Osteocyte (in vitro differentiated cells): Measurements from ENCODE around the gene CCDC148. TPM values are rescaled to one million over a fixed set of nuclear protein-coding genes. Genes with fewer than 3 reads are reported as not detected.

Experiments
- DNase-seq: peaks from one replicate; pipeline ENCODE4 v3.0.0; 2021; ENCODE audit warnings: mixed read lengths; ENCODE audit not compliant: unreplicated experiment; ENCODE audit errors: extremely low spot score
- H3K27ac Mint-ChIP-seq: one replicate; pipeline ENCODE4 v1.8.0; 2021; ENCODE audit warnings: mild to moderate bottlenecking, mixed read lengths; ENCODE audit not compliant: unreplicated experiment
- H3K27me3 Mint-ChIP-seq: one replicate; pipeline ENCODE4 v1.8.0; 2021; ENCODE audit warnings: mixed read lengths; ENCODE audit not compliant: unreplicated experiment
- H3K36me3 Mint-ChIP-seq: one replicate; pipeline ENCODE4 v1.8.0; 2021; ENCODE audit warnings: mixed read lengths; ENCODE audit not compliant: unreplicated experiment
- H3K4me1 Mint-ChIP-seq: one replicate; pipeline ENCODE4 v1.8.0; 2021; ENCODE audit warnings: mixed read lengths; ENCODE audit not compliant: unreplicated experiment
- H3K4me3 Mint-ChIP-seq: one replicate; pipeline ENCODE4 v1.8.0; 2021; ENCODE audit warnings: mild to moderate bottlenecking, moderate library complexity, mixed read lengths; ENCODE audit not compliant: unreplicated experiment
- H3K9me3 Mint-ChIP-seq: one replicate; pipeline ENCODE4 v1.8.0; 2021; ENCODE audit warnings: mixed read lengths; ENCODE audit not compliant: unreplicated experiment
- CTCF ChIP-seq: fragments of 200-600 bp; sonication (generic); IDR thresholded peaks from 2 replicates; pipeline ENCODE4 v1.5.0; 2021; ENCODE audit warnings: antibody characterized with exemption, mild to moderate bottlenecking, moderate library complexity
- long read RNA-seq: library from polyadenylated mRNA; unstranded; transcript quantifications from one replicate; pipeline ENCODE4 v2.0.0, GENCODE V29; 2021
- total RNA-seq: library from RNA; stranded (reverse); gene quantifications from 2 replicates; pipeline ENCODE4 v1.2.1, GENCODE V29; 2021

Gene CCDC148
- total RNA-seq, result 2.2 and 2.8 TPM in 2 replicates
- long read RNA-seq, partial matches to known transcripts, result 2 of 9 reads
- long read RNA-seq, other reads (novel, unspliced or antisense), result 7 of 9 reads

DNA sequence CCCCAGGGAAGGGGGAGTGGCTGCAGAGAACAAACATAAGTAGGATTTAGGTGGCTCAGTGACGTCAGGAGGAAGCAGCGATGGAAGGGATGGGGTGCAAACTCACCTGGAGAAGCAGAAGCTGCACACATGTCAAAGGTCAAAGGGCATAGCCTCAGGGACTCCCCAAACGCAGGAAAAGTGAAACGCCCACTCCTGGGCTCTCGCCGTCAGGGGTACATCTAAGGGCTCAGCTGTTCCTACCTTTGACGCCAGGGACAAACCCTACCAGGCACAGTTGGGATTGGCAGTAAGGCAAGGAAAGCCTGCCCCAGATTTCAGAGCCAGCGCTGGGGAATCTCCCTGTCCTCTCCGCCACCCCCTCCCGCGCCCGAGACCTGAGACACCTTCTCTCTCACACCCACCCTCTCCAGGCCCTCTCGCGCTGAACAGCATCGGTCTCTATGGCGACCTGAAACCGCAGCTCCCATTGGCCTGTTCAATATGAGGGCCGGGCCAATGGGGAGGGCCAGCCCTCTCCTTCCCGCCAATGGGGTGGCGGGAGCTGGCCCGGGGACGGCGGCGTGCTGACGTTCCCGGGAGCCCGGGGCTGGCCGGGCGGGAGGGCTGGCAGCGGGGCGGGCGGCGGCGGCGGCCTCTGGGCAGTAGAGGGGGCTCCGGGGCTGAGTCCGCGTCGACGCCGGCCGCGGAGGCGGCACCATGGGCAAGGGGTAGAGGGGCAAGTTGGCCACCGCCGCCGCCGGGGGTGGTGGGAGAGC, at the start of gene CCDC148, which contains the start of gene PKP4:
Gene CCDC148, minus strand, starts transcription at position 445 of the 758 bp plus-strand sequence. Its CDS starts 314 bp downstream, at position 131.
Gene PKP4, plus strand, starts transcription at position 644 of the 758 bp plus-strand sequence. CDS start 76,233 bp downstream, outside the sequence.
- TF ChIP-seq CTCF, result peak; percentile 41
- Mint-ChIP-seq H3K9me3 (no peaks in the 10 kb centered on the region), H3K27me3 (no peaks in the 10 kb centered on the region), H3K4me3 (peak within 1 kb of the TSS; percentile 93), H3K36me3 (peaks cover 2% of the 10 kb centered on the region), H3K27ac (peak within 1 kb of the TSS; percentile 82), H3K4me1 (peaks cover 31% of the 10 kb centered on the region)
- DNase-seq, result peak; percentile 98

GRCh38 chr2:158505448-158505934, 48.9 kb upstream of the CCDC148 start:
- H3K27ac Mint-ChIP-seq, result no peak overlapping the region
- DNase-seq, result no peak
- no peaks in the 10 kb centered on the region for H3K27me3 Mint-ChIP-seq
- peaks cover 8% of the 10 kb centered on the region for H3K36me3 Mint-ChIP-seq
- no peak overlapping the region for H3K4me3 Mint-ChIP-seq
- H3K4me1 Mint-ChIP-seq, result peaks cover 77% of the 10 kb centered on the region
- no peak for TF ChIP-seq CTCF
- H3K9me3 Mint-ChIP-seq, result no peaks in the 10 kb centered on the region

GRCh38 chr2:158504088-158504487, 47.5 kb upstream of the CCDC148 start:
- no peak overlapping the region for H3K4me3 Mint-ChIP-seq
- peaks cover 8% of the 10 kb centered on the region for H3K36me3 Mint-ChIP-seq
- H3K9me3 Mint-ChIP-seq, result no peaks in the 10 kb centered on the region
- H3K4me1 Mint-ChIP-seq, result peaks cover 79% of the 10 kb centered on the region
- DNase-seq, result no peak
- no peak overlapping the region for H3K27ac Mint-ChIP-seq
- no peak for TF ChIP-seq CTCF
- H3K27me3 Mint-ChIP-seq, result no peaks in the 10 kb centered on the region

DNA sequence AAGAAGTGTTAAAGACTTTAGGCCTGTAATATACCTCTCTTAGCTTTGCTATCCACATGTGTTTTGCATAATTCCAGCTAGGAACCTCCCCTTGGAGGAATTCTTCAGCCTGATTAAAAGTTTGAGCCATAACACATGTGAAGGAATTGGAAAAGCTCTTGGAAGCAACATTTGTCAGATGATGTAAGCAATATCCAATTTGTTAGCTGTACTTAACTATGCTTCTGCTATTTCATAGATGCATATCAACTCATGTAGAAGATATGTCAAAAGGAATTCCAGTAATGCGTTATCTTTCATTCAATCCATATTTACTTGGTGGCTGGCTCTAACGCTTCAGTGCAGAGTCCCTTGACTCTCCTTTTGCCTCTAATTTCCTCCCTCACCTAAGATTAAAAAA, 46.4 kb upstream of the CCDC148 start:
- H3K27me3 Mint-ChIP-seq, result no peaks in the 10 kb centered on the region
- H3K4me1 Mint-ChIP-seq, result peaks cover 86% of the 10 kb centered on the region
- no peak for DNase-seq
- no peak overlapping the region for H3K4me3 Mint-ChIP-seq
- peaks cover 14% of the 10 kb centered on the region for H3K36me3 Mint-ChIP-seq
- TF ChIP-seq CTCF, result no peak
- no peaks in the 10 kb centered on the region for H3K9me3 Mint-ChIP-seq
- H3K27ac Mint-ChIP-seq, result no peak overlapping the region

- DNase-seq, result no peak
- peaks cover 85% of the 10 kb centered on the region for H3K4me1 Mint-ChIP-seq
- H3K4me3 Mint-ChIP-seq, result no peak overlapping the region
- H3K36me3 Mint-ChIP-seq, result peaks cover 11% of the 10 kb centered on the region
- H3K9me3 Mint-ChIP-seq, result no peaks in the 10 kb centered on the region
- no peaks in the 10 kb centered on the region for H3K27me3 Mint-ChIP-seq
- peak overlapping the region; percentile 76 for H3K27ac Mint-ChIP-seq
- TF ChIP-seq CTCF, result no peak
These were observed 44.7 kb upstream of the CCDC148 start for GRCh38 chr2:158501301-158501700.
